Mammary epithelial cell (primary cell): ENCODE results near the gene CHMP2A.

Experiments used
- EZH2 ChIP-seq: IDR thresholded peaks from 2 replicates; pipeline ENCODE4 v1.6.1; 2012; ENCODE audit warnings: low read length, inconsistent platforms, borderline replicate concordance
- TF ChIP-seq, protein P1 (sequence below), 2 donors: IDR thresholded peaks in 1 of 2; conservative IDR thresholded peaks in 1 of 2; 2 replicates each; pipeline ENCODE4 v1.5.1; 2011 to 2012; ENCODE audit warnings: inconsistent platforms in 2 of 2, low read length in 2 of 2, mild to moderate bottlenecking in 2 of 2, control low read depth in 1 of 2, low read depth in 1 of 2; ENCODE audit not compliant: insufficient read depth in 1 of 2; ENCODE audit errors: extremely low read depth in 1 of 2

DNA sequence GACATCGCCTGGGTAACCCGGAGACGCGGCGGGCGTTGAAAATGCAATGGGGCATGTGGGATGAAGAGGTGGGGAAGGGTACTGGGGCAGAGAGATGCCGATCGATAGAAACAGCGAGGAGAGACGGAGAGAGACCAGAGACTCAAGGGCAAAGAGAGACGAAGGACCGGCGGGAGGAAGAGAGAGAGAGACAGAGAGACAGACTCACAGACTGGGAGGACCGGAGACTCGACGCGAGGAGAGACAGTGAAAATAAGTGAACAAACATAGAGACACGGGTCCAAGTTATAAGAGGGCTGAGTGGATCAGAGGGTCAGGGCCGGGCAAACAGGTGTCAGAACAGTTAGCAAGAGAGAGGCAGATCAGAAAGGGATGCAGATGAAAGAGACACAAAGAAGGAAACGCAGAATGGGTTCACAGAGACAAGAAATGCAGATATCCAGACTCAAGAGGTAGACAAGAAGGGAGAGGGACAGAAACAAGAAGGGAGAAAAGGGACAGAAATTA, 18.8 kb upstream of the CHMP2A start:
- TF ChIP-seq, protein P1, sequence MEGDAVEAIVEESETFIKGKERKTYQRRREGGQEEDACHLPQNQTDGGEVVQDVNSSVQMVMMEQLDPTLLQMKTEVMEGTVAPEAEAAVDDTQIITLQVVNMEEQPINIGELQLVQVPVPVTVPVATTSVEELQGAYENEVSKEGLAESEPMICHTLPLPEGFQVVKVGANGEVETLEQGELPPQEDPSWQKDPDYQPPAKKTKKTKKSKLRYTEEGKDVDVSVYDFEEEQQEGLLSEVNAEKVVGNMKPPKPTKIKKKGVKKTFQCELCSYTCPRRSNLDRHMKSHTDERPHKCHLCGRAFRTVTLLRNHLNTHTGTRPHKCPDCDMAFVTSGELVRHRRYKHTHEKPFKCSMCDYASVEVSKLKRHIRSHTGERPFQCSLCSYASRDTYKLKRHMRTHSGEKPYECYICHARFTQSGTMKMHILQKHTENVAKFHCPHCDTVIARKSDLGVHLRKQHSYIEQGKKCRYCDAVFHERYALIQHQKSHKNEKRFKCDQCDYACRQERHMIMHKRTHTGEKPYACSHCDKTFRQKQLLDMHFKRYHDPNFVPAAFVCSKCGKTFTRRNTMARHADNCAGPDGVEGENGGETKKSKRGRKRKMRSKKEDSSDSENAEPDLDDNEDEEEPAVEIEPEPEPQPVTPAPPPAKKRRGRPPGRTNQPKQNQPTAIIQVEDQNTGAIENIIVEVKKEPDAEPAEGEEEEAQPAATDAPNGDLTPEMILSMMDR (conservative IDR thresholded peaks at IDR 0.05 in 1 of 2, IDR thresholded peaks at IDR 0.05 in 1 of 2; ENCODE audit: extremely low read depth in 1 of 2, insufficient read depth in 1 of 2, low read depth in 1 of 2, low read length in 2 of 2), result no peak
- no peak for TF ChIP-seq EZH2
